ENCODE measurements around the gene PSMD13.
A peak's percentile ranks its signal among the peaks of the same experiment; 100 is the strongest.
"Not testable (repeated sequence)": the region's sequence is repeated elsewhere in the genome, so short reads cannot be mapped to it uniquely, and the experiment has no call there.

PSMD13 gene

DNA sequence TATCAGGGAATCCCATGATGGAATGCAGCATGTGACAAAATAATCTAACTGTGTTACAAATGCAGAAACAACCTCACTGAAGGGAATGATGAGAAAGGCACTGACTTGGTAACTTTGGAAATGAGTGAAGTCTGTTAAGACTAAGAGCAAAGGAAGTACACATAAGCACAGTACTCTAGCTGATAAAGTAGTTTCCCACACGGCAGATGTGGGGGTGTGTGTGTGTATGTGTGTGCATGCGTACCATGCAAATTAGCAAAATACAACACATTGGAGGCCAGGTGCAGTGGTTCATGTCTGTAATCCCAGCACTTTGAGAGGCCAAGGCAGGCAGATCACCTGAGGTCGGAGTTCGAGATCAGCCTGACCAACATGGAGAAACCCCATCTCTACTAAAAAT is 24.8 kb downstream of the PSMD13 start:
- WGBS (ENCODE audit: insufficient coverage): 92% methylated on average over 2 of the region's 4 CpGs
- peaks cover 0 to 17% (median 5%) of the 10 kb centered on the region in 4 experiments for H3K4me1 ChIP-seq (ENCODE audit: control extremely low read depth in 1 of 4, control insufficient read depth in 4 of 4, insufficient read depth in 4 of 4, low read length in 3 of 4)
- POLR2A ChIA-PET: no interaction called here
- H3K27me3 ChIP-seq (replicated peaks in 2 of 5; ENCODE audit: control insufficient read depth in 4 of 5, insufficient read depth in 5 of 5, low read length in 4 of 5): no peaks in the 10 kb centered on the region
- peaks cover 0 to 6% (median 0%) of the 10 kb centered on the region in 5 experiments for H3K9me3 ChIP-seq (ENCODE audit: control extremely low read depth in 1 of 5, control insufficient read depth in 4 of 5, insufficient read depth in 2 of 5, low read depth in 1 of 5, low read length in 4 of 5)
- H3K4me3 ChIP-seq (ENCODE audit: control insufficient read depth in 1 of 7, extremely low read depth in 1 of 7, insufficient read depth in 4 of 7, low read depth in 2 of 7, low read length in 6 of 7): no peak overlapping the region
- H3K27ac ChIP-seq (ENCODE audit: insufficient read depth in 1 of 2, low read depth in 1 of 2, low read length in 2 of 2, poor library complexity in 1 of 2, severe bottlenecking in 2 of 2): no peak overlapping the region
- no peaks in the 10 kb centered on the region for H3K36me3 ChIP-seq (ENCODE audit: control insufficient read depth in 4 of 4, insufficient read depth in 4 of 4, low read length in 3 of 4)
- CTCF ChIA-PET: interaction anchor here (0.9 to 4.3 kb wide), 4 partner anchors 11 to 44 kb away, joined by 3 to 31 read pairs (median 4); no protein-coding TSS in a partner anchor
- no peak for DNase-seq

DNA sequence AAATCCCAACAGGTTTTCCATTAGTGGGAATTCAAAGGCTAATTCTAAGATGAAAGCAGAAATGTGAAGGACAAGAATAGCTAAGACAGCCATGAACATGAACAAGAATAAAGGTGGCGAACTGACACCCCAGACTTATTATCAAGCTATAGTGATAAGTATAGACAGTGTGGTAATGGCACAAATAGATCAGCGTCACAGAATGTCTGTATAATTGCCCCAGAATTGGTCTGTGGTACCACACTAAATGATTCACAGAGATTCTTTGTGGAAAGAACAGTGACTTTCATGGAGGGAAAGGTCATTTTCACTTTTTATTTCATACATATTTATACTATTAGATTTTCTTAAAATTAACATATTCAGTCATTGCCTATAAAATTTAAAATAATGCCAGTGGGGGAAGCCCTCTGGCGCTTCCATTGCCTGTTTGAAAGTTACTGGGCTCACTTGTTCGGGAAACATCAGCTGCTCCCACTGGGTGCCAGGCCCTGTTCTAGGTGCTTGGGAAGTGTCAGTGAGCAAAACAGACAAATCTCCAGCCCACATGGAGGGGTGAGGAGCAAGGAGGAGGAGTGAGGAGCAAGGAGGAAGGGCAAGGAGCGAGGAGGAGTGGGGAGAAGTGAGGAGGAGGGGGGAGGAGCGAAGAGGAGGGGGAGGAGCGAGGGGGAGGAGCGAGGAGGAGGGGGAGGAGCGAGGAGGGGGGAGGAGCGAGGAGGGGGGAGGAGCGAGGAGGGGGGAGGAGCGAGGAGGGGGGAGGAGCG is 30.1 kb downstream of the PSMD13 start:
- Histone ChIP-seq H3K9me3 (ENCODE audit: control extremely low read depth in 1 of 5, control insufficient read depth in 4 of 5, insufficient read depth in 2 of 5, low read depth in 1 of 5, low read length in 4 of 5) (no peaks in the 10 kb centered on the region), H3K27me3 (replicated peaks in 2 of 5; ENCODE audit: control insufficient read depth in 4 of 5, insufficient read depth in 5 of 5, low read length in 4 of 5) (no peaks in the 10 kb centered on the region), H3K36me3 (ENCODE audit: control insufficient read depth in 4 of 4, insufficient read depth in 4 of 4, low read length in 3 of 4) (peaks cover 0 to 2% (median 0%) of the 10 kb centered on the region in 4 experiments), H3K4me1 (ENCODE audit: control extremely low read depth in 1 of 4, control insufficient read depth in 4 of 4, insufficient read depth in 4 of 4, low read length in 3 of 4) (peaks cover 4 to 35% (median 28%) of the 10 kb centered on the region in 4 experiments), H3K4me3 (ENCODE audit: control insufficient read depth in 1 of 7, extremely low read depth in 1 of 7, insufficient read depth in 4 of 7, low read depth in 2 of 7, low read length in 6 of 7) (peak overlapping the region in 2 of 7 experiments; percentile 36 to 51), H3K27ac (ENCODE audit: insufficient read depth in 1 of 2, low read depth in 1 of 2, low read length in 2 of 2, poor library complexity in 1 of 2, severe bottlenecking in 2 of 2) (no peak overlapping the region)
- ChIA-PET POLR2A (interaction anchor here (0.6 to 0.9 kb wide), 2 partner anchors 30 to 83 kb away, joined by 4 to 5 read pairs; partner anchors contain the start of genes PSMD13 and SIRT3), CTCF (interaction anchor here (1.0 to 3.7 kb wide), 5 partner anchors 9 to 15 kb away, joined by 3 to 24 read pairs (median 6); partner anchors contain the start of gene NLRP6)
- DNase-seq: peak in 2 of 3 donors; percentile 9 to 58
- WGBS (ENCODE audit: insufficient coverage): 96% methylated on average over 4 of the region's 13 CpGs

DNA sequence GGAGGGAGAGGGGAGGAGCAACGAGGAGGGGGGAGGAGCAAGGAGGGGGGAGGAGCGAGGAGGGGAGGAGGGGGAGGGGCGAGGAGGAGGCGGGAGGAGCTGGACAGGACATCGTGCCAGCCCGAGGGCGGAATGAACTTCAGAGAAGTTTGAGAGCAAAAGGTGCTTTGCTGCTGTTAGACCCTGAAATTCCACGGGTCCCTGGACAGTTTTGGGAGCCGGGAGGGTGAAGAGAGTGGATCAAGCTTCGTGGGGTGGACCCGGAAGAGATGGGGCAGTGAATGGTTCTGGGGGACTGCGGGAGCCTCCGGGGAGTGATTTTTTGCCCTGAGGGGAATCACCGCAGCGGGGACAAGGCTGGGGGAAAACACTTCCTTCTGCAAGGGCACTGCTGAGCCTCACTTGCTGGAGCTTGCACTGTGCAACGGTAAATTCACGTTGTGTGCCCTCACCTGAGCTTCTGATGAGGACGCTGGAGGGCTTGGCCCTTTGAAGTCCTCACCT is 30.8 kb downstream of the PSMD13 start:
- CTCF ChIA-PET: interaction anchor here (1.0 to 3.7 kb wide), 7 partner anchors 10 to 32 kb away, joined by 3 to 24 read pairs (median 4); partner anchors contain the start of genes NLRP6 and PSMD13
- WGBS (ENCODE audit: insufficient coverage): 11% methylated on average over 14 of the region's 18 CpGs
- Histone ChIP-seq H3K27me3 (replicated peaks in 2 of 5; ENCODE audit: control insufficient read depth in 4 of 5, insufficient read depth in 5 of 5, low read length in 4 of 5) (no peaks in the 10 kb centered on the region), H3K27ac (ENCODE audit: insufficient read depth in 1 of 2, low read depth in 1 of 2, low read length in 2 of 2, poor library complexity in 1 of 2, severe bottlenecking in 2 of 2) (peak overlapping the region in 1 of 2 experiments; percentile 93), H3K4me1 (ENCODE audit: control extremely low read depth in 1 of 4, control insufficient read depth in 4 of 4, insufficient read depth in 4 of 4, low read length in 3 of 4) (peaks cover 4 to 35% (median 28%) of the 10 kb centered on the region in 4 experiments), H3K9me3 (ENCODE audit: control extremely low read depth in 1 of 5, control insufficient read depth in 4 of 5, insufficient read depth in 2 of 5, low read depth in 1 of 5, low read length in 4 of 5) (no peaks in the 10 kb centered on the region), H3K4me3 (ENCODE audit: control insufficient read depth in 1 of 7, extremely low read depth in 1 of 7, insufficient read depth in 4 of 7, low read depth in 2 of 7, low read length in 6 of 7) (peak overlapping the region; percentile 37 to 82 (median 62)), H3K36me3 (ENCODE audit: control insufficient read depth in 4 of 4, insufficient read depth in 4 of 4, low read length in 3 of 4) (peaks cover 0 to 2% (median 0%) of the 10 kb centered on the region in 4 experiments)
- DNase-seq: peak; percentile 56 to 75 (median 75)
- POLR2A ChIA-PET: interaction anchor here (0.9 kb wide), 1 partner anchor 31 kb away, joined by 4 read pairs; the partner anchor contains the start of genes PSMD13 and SIRT3

DNA sequence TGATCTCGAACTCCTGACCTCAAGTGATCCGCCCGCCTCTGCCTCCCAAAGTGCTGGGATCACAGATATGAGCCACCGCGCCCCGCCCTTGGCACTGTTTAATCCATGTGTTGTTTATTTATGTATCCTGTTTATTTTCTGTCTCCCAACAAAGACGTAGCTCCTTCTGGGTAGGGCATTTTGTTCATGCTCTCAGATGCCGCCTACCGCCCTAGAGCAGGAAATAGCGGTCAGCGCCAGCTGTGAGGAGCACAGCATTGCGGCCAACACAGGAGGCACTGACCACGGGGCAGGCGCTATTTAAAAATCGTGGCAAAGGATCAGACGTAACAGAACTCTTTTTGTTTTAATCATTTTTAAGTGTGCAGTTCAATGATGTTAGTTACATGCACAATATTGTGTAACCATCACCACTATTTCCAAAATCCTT is 32.0 kb downstream of the PSMD13 start:
- H3K27me3 ChIP-seq (replicated peaks in 2 of 5; ENCODE audit: control insufficient read depth in 4 of 5, insufficient read depth in 5 of 5, low read length in 4 of 5); H3K9me3 ChIP-seq (ENCODE audit: control extremely low read depth in 1 of 5, control insufficient read depth in 4 of 5, insufficient read depth in 2 of 5, low read depth in 1 of 5, low read length in 4 of 5); H3K36me3 ChIP-seq (ENCODE audit: control insufficient read depth in 4 of 4, insufficient read depth in 4 of 4, low read length in 3 of 4): not testable (repeated sequence)
- DNase-seq: peak; percentile 46 to 89 (median 77)
- ChIA-PET POLR2A (interaction anchor here (0.6 kb wide), 1 partner anchor 62 kb away, joined by 3 read pairs; no protein-coding TSS in a partner anchor), CTCF (interaction anchor here (1.1 to 3.7 kb wide), 5 partner anchors 11 to 31 kb away, joined by 3 to 24 read pairs (median 4); partner anchors contain the start of gene PSMD13)
- WGBS (ENCODE audit: insufficient coverage): 0% methylated on average over 9 of the region's 16 CpGs
- H3K4me3 ChIP-seq (ENCODE audit: control insufficient read depth in 1 of 7, extremely low read depth in 1 of 7, insufficient read depth in 4 of 7, low read depth in 2 of 7, low read length in 6 of 7): peak overlapping the region in 6 of 7 experiments; percentile 62 to 82 (median 71)
- H3K27ac ChIP-seq (ENCODE audit: insufficient read depth in 1 of 2, low read depth in 1 of 2, low read length in 2 of 2, poor library complexity in 1 of 2, severe bottlenecking in 2 of 2): peak overlapping the region; percentile 84 to 93
- peaks cover 4 to 35% (median 28%) of the 10 kb centered on the region in 4 experiments for H3K4me1 ChIP-seq (ENCODE audit: control extremely low read depth in 1 of 4, control insufficient read depth in 4 of 4, insufficient read depth in 4 of 4, low read length in 3 of 4)

DNA sequence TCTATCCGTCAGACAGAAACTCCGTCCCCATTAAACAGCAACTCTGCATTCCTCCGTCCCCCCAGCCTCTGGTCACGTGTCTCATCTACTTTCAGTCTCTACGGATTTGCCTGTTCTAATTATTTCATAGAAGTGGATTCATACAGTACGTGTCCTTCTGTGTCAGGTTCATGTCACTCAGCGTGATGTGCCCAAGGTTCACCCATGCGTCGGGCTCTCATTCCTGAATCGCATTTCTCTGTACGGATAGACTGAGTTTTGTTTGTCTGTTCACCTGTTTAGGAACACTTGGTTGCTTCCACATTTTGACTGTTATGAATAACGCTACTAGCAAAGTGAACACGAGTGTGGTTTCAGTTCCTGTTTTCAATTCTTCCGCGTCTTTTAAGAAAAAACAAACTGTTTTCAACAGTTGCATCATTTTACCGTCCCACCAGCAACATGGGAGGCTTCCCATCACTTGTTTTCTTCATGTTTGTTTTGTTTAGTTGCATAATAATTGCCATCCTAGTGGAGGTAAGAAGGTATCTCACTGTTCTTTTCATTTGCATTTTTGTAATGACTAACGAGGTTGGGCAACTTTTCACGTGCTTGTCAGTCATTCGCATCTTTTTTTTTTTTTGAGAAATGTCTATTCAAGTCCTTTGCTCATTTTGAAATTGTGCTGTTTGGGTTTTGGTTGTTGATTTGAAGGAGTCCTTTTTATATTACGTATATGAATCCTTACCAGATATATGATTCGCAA is 32.5 kb downstream of the PSMD13 start:
- Histone ChIP-seq H3K27ac (ENCODE audit: insufficient read depth in 1 of 2, low read depth in 1 of 2, low read length in 2 of 2, poor library complexity in 1 of 2, severe bottlenecking in 2 of 2) (peak overlapping the region; percentile 84 to 93), H3K4me3 (ENCODE audit: control insufficient read depth in 1 of 7, extremely low read depth in 1 of 7, insufficient read depth in 4 of 7, low read depth in 2 of 7, low read length in 6 of 7) (peak overlapping the region in 6 of 7 experiments; percentile 62 to 82 (median 71)), H3K4me1 (ENCODE audit: control extremely low read depth in 1 of 4, control insufficient read depth in 4 of 4, insufficient read depth in 4 of 4, low read length in 3 of 4) (peaks cover 4 to 35% (median 28%) of the 10 kb centered on the region in 4 experiments), H3K9me3 (ENCODE audit: control extremely low read depth in 1 of 5, control insufficient read depth in 4 of 5, insufficient read depth in 2 of 5, low read depth in 1 of 5, low read length in 4 of 5) (no peaks in the 10 kb centered on the region), H3K36me3 (ENCODE audit: control insufficient read depth in 4 of 4, insufficient read depth in 4 of 4, low read length in 3 of 4) (peaks cover 0 to 2% (median 0%) of the 10 kb centered on the region in 4 experiments), H3K27me3 (replicated peaks in 2 of 5; ENCODE audit: control insufficient read depth in 4 of 5, insufficient read depth in 5 of 5, low read length in 4 of 5) (no peaks in the 10 kb centered on the region)
- 0% methylated on average over 16 of the region's 21 CpGs for WGBS (ENCODE audit: insufficient coverage)
- ChIA-PET POLR2A (interaction anchor here (0.6 kb wide), 1 partner anchor 63 kb away, joined by 3 read pairs; no protein-coding TSS in a partner anchor), CTCF (interaction anchor here (1.1 to 2.1 kb wide), 2 partner anchors 12 to 14 kb away, joined by 3 to 8 read pairs; no protein-coding TSS in a partner anchor)
- DNase-seq: peak; percentile 85 to 94 (median 91)

DNA sequence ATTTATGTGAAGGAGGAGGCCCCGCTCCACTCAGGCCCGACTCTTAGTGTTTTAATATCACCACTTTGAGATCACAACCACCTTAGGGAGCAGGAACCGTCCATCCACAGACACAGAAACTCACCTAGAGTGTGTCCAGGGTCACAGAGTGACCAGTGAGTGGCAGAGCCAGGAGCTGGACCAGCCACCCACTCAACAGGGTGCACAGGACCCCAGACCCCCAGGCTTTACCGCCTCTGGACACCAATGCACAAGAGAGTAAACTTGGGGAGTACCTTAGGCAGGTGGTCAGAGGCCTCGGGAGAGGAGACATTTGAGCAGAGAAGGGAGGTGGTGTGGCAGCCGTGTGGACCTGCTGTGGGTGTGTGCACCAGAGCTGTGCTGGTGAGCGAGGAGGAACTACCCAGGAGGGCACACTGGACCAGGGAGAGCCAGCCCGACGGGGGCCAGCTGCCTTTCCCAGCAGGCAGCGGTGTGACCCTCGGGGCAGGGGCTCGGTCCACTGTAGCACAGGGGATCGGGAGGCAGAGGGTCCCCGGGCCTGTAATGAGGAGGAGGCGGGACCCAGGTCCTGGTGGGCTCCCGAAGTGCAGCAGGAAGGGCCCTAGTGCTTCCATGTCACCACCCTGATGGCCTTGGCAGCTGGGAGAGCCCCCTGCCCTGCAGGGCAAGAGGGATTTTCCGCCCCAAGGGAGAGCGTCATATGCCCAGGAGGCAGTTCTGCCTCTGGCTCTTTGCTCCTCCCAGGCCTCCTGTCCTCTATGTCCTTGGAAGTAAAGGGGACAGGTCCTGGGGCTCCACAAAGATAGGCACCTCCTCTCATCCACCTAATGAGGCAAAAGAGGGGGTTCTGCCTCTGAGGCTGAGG is 33.9 kb downstream of the PSMD13 start:
- CTCF ChIA-PET: interaction anchor here (1.2 to 1.8 kb wide), 4 partner anchors 10 to 19 kb away, joined by 3 to 5 read pairs (median 4); partner anchors contain the start of gene PGGHG
- Histone ChIP-seq H3K27ac (ENCODE audit: insufficient read depth in 1 of 2, low read depth in 1 of 2, low read length in 2 of 2, poor library complexity in 1 of 2, severe bottlenecking in 2 of 2) (peak overlapping the region in 1 of 2 experiments; percentile 93), H3K4me1 (ENCODE audit: control extremely low read depth in 1 of 4, control insufficient read depth in 4 of 4, insufficient read depth in 4 of 4, low read length in 3 of 4) (peaks cover 9 to 40% (median 28%) of the 10 kb centered on the region in 4 experiments), H3K4me3 (ENCODE audit: control insufficient read depth in 1 of 7, extremely low read depth in 1 of 7, insufficient read depth in 4 of 7, low read depth in 2 of 7, low read length in 6 of 7) (no peak overlapping the region), H3K36me3 (ENCODE audit: control insufficient read depth in 4 of 4, insufficient read depth in 4 of 4, low read length in 3 of 4) (peaks cover 0 to 2% (median 0%) of the 10 kb centered on the region in 4 experiments), H3K9me3 (ENCODE audit: control extremely low read depth in 1 of 5, control insufficient read depth in 4 of 5, insufficient read depth in 2 of 5, low read depth in 1 of 5, low read length in 4 of 5) (no peaks in the 10 kb centered on the region), H3K27me3 (replicated peaks in 2 of 5; ENCODE audit: control insufficient read depth in 4 of 5, insufficient read depth in 5 of 5, low read length in 4 of 5) (no peaks in the 10 kb centered on the region)
- no peak for DNase-seq
- POLR2A ChIA-PET: no interaction called here
- 94% methylated on average over 13 of the region's 18 CpGs for WGBS (ENCODE audit: insufficient coverage)

Data from common myeloid progenitor, CD34-positive (primary cell).